Measurements from ENCODE around the gene BDNF. TPM values are rescaled to one million over a fixed set of nuclear protein-coding genes. Genes with fewer than 3 reads are reported as not detected.

Gene BDNF
- total and polyA plus RNA-seq, 2 of the 8 experiments (the other 6 are each of a cell fraction or from before 2014, with no cell fraction given) = 2.4 to 5.4 TPM

- Histone ChIP-seq H4K5ac (ENCODE audit: insufficient read length, low read depth, low read length) (no peak overlapping the region), H3K18ac (ENCODE audit: extremely low read depth, low read length) (no peak overlapping the region), H3K36me3 (ENCODE audit: control insufficient read depth in 2 of 4, insufficient read depth in 4 of 4, low read length in 3 of 4) (0 out of 8 replicates have a peak, but pooled peaks cover 0 to 4% (median 0%) of the 10 kb centered on the region in 4 experiments), H3K27ac (ENCODE audit: low read depth, low read length) (no peak overlapping the region), H2AK5ac (ENCODE audit: low read depth, low read length) (no peak overlapping the region), H3K4me1 (replicated peaks in 1 of 4; ENCODE audit: control insufficient read depth in 3 of 4, insufficient read depth in 4 of 4, low read length in 3 of 4) (peaks cover 0 to 6% (median under 1%) of the 10 kb centered on the region in 4 experiments; a peak in 2 of 7 replicates), H3K4me2 (ENCODE audit: insufficient read depth in 1 of 2, low read depth in 2 of 2, low read length in 2 of 2) (no peak overlapping the region), H2BK15ac (ENCODE audit: low read length) (no peak overlapping the region), H2AFZ (ENCODE audit: low read length) (no peak overlapping the region), H3K9me3 (ENCODE audit: insufficient read depth in 2 of 2, low read depth in 1 of 2, low read length in 1 of 2) (no peaks in the 10 kb centered on the region), H3K79me1 (ENCODE audit: low read depth, low read length) (no peaks in the 10 kb centered on the region), H3K9ac (replicated peaks in 1 of 4; ENCODE audit: extremely low read depth in 1 of 4, low read depth in 3 of 4, low read length in 3 of 4) (no peak overlapping the region), H2BK20ac (ENCODE audit: low read length) (no peak overlapping the region), H4K20me1 (replicated peaks in 1 of 2; ENCODE audit: control insufficient read depth in 1 of 2, insufficient read depth in 2 of 2, low read length in 2 of 2) (no peaks in the 10 kb centered on the region), H3K27me3 (replicated peaks in 1 of 4; ENCODE audit: control insufficient read depth in 3 of 4, extremely low read depth in 1 of 4, insufficient read depth in 3 of 4, low read length in 3 of 4) (no peaks in the 10 kb centered on the region), H2BK12ac (ENCODE audit: low read depth, low read length) (no peak overlapping the region), H4K8ac (ENCODE audit: extremely low read depth, insufficient read depth, low read length) (no peak overlapping the region), H3K23ac (ENCODE audit: insufficient read length) (no peak overlapping the region), H3K4me3 (ENCODE audit: extremely low read depth in 1 of 4, insufficient read depth in 2 of 4, low read depth in 3 of 4, low read length in 4 of 4) (no peak overlapping the region), H3K14ac (ENCODE audit: insufficient read length) (no peak overlapping the region), H3K56ac (replicated peaks; ENCODE audit: insufficient read length, low read depth, low read length) (no peak overlapping the region), H2BK5ac (ENCODE audit: low read depth, low read length) (no peak overlapping the region), H3K23me2 (ENCODE audit: low read depth, low read length) (no peaks in the 10 kb centered on the region), H3K4ac (replicated peaks; ENCODE audit: insufficient read length, low read depth, low read length) (no peak overlapping the region), H3K79me2 (ENCODE audit: control insufficient read depth in 1 of 2, insufficient read depth in 2 of 2, low read length in 2 of 2) (peaks cover 0 to 24% of the 10 kb centered on the region in 2 experiments; a peak in 3 of 4 replicates), H2BK120ac (replicated peaks; ENCODE audit: low read depth, low read length) (no peak overlapping the region), H4K91ac (replicated peaks; ENCODE audit: insufficient read length, low read length) (no peak overlapping the region)
- TF ChIP-seq EP300 (IDR thresholded peaks at IDR 0.05; ENCODE audit: borderline replicate concordance in 1 of 2, low read depth in 2 of 2, low read length in 2 of 2) (no peak), SIN3A (conservative IDR thresholded peaks at IDR 0.05 in 1 of 2, IDR thresholded peaks at IDR 0.05 in 1 of 2; ENCODE audit: low read depth in 1 of 2, low read length in 2 of 2) (no peak), SP1 (IDR thresholded peaks at IDR 0.05; ENCODE audit: low read depth, low read length) (no peak), BCL11A (IDR thresholded peaks at IDR 0.05; ENCODE audit: low read depth in 2 of 2, low read length in 2 of 2) (no peak), POU5F1 (IDR thresholded peaks at IDR 0.05; ENCODE audit: low read depth, low read length) (no peak), EGR1 (IDR thresholded peaks at IDR 0.05; ENCODE audit: borderline replicate concordance, low read depth, low read length) (no peak), JUND (IDR thresholded peaks at IDR 0.05; ENCODE audit: low read length) (no peak), BRCA1 (IDR thresholded peaks at IDR 0.05; ENCODE audit: low read depth, low read length) (no peak), ZNF274 (IDR thresholded peaks at IDR 0.05; ENCODE audit: borderline replicate concordance, extremely low read depth, low read length) (no peak)
- DNase-seq (ENCODE audit: low read depth in 1 of 2, low spot score in 2 of 2) (no peak), FAIRE-seq (no peak)
- WGBS, 2 experiments (ENCODE audit: extremely low coverage in 1 of 2, insufficient coverage in 1 of 2, insufficient read length in 1 of 2, insufficient replicate concordance in 2 of 2, low coverage in 1 of 2, low lambda C conversion rate in 2 of 2, missing lambda C conversion rate in 1 of 2) = 87% methylated on average over 4 of the region's 4 CpGs; no CpG with 5 or more reads in 1 of the 2 experiments
- ChIA-PET CTCF (ENCODE audit: partially characterized antibody) (interaction anchor here (0.6 to 0.7 kb wide), 2 partner anchors 21 to 39 kb away, joined by 3 read pairs; no protein-coding TSS in a partner anchor), POLR2A (ENCODE audit: partially characterized antibody) (interaction anchor here (1.4 to 2.9 kb wide), 3 partner anchors 17 to 50 kb away, joined by 3 to 14 read pairs (median 5); no protein-coding TSS in a partner anchor)
Observed at GRCh38 chr11:27678242-27678641, 22.0 kb downstream of the BDNF start.
